ENCODE measurements around the gene SLC38A9.
"Not testable (repeated sequence)": the region's sequence is repeated elsewhere in the genome, so short reads cannot be mapped to it uniquely, and the experiment has no call there.

The SLC38A9 gene

DNA sequence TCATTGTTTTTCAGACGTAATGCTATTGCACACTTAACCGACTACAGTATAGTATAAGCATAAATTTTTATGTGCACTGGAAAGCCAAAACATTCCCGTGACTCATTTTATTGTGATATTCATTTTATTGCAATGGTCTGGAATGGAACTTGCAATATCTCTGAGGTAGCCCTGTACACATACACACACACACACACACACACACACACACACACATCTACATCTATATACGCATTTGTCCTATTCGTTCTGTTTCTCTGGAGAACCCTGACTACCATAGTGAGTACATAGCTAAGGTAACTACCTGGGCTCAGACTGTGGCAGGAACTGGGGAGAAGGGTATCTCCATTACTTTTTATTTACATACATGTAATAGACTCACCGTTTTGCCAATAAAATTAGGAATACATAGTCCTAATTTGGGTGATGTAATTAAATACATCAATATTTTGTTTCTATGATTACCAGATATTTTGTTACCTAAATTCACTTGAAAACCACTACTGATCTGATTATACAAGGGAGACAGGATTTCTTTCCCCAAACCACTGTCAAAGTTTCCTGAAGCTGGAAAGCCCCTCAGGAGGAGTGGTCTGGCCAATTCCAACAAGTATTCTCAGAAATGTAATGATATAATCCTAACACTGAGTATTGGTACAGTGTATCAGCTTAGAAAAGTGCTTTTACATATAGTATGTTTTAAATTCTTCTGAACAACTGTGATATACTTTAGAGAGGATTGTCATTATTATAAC is 103.4 kb downstream of the SLC38A9 start:
- no peak for DNase-seq

DNA sequence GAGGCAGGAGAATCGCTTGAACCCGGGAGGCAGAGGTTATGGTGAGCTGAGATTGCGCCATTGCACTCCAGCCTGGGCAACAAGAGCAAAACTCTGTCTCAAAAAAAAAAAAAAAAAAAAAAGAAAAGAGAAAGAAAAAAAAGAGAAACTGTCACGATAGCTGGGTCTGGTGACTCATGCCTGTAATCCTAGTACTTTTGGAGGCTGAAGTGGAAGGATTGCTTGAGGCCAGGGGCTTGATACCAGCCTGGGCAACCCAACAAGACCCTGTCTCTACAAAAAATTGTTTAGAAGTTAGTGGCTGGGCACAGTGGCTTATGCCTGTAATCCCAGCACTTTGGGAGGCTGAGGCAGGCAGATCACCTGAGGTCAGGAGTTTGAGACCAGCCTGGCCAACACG is 104.8 kb downstream of the SLC38A9 start:
- not testable (repeated sequence) for DNase-seq

DNA sequence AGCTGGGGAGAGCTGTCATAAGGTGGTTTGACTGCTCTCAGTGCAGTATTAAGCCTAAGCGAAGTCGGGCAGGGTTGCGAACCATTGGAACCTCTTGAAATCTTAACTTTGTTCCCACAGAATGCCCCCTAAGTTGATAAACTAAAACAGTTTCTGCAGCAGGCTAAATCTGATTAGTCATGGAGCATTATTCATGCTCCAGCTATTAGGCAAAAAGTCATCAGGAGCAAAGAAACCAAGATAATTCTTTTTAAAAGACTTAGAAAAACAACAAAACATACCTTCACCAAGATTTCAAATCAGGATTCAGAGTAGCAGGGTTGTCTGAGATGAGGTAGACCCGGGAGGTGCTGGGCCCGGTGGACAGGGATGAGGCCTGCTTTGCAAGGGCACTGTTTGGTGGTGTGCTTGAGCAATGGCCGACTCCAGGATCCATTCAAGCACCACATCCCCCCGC is 107.5 kb downstream of the SLC38A9 start:
- no peak for DNase-seq

DNA sequence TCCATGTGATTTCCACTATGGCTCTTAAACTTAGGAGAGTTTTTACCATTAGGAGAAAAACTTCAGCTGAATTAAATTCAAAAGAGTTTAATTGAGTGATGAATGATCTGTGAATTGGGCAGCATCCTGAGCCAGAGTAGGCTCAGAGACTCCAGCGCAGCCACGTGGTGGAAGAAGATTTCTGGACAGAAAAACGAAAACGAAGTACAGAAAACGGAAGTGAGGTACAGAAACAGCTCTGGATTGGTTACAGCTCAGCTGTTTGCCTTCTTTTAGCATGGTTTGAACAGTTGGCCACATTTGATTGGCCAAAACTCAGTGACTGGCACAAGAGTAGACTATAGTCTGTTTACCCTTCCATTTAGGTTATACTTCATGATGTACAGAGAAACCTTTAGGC is 108.2 kb downstream of the SLC38A9 start:
- no peak for DNase-seq

DNA sequence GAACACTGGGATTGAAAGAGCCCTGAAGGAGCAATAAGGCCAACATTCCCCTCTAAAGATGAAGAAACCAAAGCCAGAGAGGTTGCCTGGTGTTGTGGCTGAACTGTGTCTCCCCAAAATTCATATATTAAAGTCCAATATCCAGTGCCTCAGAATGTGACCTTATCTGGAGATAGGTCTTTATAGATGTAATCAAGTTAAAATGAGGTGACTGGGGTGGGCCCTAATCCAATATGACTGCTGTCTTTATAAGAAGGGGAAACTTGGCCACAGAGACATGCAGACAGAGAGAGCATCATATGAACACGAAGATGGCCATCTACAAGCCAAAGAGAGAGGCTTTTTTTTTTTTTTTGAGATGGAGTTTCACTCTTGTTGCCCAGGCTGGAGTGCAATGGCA is 110.5 kb downstream of the SLC38A9 start:
- DNase-seq, result no peak

DNA sequence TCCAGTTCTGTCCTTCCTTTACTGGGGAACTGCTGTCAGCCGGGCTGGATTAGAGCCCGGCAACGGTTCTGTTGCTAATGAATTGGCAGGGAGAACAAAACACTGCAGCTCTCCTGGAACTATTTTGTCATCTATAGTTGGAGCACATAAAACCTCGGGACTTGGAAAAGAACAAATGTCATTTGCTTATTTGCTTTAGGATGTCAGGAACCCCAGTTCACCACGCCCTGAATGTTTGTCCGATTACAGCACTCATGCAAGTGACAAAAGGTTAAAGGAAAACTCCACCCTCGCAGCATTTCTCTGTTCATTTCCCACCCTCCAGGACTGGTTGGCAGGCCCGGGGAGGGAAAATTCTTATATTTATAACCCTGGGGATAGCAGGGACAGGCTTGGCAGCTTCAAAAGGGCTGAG is 110.9 kb downstream of the SLC38A9 start:
- DNase-seq, result no peak

DNA sequence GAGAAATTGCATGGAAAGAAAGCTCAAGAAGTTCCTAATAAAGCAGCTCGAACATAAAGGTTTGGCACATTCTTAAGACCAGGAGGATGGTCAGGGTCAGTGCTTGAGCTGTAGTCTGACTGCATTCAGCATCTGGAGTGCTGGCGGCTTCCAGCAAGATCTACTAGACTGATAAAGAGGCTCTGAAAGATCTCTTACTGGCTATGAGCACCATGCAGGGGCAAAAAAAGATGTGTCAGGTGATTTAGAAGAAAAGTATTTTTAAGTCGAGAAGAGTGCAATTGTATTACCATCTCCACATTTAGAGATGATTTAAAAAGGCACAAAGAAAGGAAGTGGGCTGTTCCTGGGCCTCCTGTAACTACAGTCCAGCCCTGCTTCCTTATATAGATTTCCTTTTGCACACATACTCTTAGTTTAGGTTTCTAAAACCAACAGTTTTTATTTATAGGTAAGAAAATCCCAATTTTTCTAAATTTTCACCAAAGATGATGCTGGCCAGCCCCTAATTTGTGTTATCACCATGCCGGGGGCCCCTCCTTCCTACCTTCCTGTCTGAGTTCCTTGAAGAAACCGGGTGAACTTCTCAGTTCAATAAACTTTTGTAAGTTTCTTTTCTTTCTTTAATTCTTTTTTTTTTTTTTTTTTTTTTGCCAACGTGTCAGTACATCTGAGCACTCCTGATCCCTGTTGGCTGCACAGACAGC is 111.5 kb downstream of the SLC38A9 start:
- DNase-seq, result no peak

DNA sequence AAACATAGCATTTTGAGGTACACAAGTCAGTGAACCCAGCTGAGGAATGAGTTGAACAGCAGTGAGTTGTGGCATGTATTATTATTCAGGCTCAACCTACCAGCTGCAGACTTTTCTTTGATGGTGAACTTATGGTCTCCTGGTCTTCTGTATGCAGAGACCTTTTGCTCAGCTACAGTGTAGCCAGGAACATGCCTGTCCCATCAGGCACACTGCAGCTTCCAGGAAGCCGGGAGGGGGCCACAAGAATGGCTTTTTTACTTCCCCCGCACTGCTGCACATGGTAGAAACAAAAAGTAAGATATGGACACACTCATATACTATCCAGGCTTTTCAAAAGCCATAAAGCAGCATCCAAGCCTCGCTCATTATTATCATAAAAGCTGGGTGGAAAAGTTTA is 112.0 kb downstream of the SLC38A9 start:
- no peak for DNase-seq

DNA sequence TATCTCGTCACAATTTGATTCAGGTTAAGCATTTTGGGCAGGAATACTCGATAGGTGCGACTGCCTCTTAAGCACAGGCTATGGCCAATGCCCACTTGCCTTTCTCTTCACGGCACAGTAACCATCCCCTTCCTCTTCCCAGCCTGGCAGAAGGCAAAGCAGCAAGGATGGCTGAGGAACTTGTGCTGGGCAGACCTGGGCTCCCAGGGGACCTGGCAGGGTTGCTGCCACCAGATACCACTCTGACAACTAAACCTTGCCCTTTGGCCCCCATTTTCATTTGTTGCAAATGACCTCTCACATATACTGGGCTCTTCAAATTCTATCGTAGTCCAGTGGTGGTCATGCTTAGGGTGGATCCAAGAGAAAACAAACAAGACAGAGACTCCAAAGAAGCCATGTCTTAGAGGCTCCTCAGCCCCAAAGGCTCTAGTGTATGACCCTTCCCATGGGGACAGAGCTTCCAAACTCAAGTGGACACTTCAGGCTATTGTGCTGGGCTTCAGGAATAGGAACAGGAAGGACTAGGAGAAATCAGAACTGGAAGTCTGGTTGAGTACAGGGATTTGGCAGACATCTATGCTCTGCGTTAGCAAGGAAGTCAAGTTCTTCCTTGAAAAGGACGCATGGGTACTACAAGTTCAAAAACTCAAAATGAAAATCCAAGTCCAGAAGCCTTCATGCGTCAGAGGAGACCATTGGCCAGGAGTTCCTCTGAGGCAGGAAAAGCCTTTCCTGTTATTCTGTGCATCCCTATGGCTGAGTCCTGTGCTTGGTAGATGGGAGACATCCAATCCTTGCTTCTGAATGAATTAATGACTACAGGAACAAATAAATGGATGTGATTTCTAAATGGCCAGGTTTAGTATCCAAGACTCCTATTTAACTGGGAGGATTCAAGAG is 112.7 kb downstream of the SLC38A9 start:
- no peak for DNase-seq

DNA sequence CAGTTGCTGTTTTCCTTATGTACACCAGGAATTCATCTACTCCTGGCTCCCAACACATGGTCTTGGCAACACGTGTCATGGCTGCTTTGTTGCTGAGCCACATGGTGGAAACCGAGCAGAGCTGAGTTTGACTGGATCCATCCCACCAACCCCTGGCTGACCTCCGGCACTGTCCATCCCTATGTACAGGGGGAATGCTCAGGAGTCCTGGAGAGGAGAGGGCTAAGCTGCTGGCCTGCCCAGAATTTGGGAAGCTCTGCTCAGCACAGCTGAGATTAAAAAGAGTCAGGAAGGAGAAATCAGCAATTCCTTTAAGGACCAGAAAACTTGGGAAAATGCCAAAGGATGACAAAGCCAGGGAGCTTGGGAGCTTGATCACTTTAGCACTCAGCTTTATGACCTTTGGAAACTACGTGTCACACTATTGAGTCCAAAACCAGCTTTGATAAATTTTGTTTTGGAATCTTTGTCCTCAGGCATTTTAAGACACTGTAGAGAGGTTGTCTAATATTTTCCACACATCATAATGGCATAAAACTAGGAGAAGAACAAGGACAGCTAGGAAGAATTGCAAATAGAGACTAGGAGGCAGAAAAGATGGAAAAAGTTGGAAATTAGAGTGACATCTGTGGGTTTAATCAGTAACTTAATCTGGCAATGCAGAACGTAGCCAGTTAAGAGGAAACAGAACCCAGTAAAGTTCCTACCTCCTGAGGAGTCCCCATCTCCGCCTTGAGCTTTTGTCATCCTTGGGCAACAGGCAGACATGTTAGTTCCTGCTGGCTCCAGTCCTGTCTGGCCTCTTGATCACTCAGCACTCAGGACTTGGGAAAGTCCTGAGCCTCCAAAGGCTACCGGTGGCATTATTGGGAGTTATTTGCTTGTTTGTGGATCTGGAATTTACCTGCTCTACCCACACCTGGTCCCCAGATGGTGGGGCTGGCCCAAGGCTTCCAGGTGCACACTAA is 114.8 kb downstream of the SLC38A9 start:
- DNase-seq, result no peak

DNA sequence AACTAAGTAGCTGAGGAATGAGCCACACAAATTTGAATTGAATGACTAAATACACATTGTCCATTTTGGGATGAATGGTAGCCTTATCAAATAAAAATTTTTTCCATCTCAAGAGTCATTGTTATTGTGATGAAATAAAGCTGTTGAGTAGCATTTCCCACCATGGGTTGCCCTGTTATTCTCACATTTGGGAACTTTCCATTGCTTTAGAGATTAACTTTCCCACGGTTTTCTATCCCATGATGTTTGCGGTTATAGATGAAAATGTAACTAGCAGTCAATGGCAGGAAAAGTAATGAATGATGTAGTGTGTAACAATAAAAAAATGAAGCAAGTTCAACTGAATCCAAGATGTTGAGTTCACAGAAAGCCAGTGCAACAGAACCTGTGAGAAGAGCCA is 117.5 kb downstream of the SLC38A9 start:
- DNase-seq, result no peak

DNA sequence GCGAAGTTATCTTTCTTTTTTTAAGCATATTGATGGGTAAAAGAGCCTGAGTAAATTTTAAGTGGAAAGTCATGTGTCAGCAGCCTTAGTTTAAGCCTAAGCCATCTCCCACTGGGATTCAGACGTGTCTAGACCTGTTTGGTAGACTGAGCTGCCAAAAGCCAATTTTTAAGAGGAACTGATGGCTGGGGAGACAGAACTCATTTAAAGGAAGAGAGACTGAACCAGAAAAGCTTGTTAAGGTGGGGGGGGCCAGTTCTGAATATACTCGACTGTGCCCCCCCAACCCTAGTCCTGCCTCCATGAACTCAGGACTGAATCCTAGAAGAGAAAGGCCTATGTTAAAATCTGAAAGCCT is 119.0 kb downstream of the SLC38A9 start:
- no peak for DNase-seq

DNA sequence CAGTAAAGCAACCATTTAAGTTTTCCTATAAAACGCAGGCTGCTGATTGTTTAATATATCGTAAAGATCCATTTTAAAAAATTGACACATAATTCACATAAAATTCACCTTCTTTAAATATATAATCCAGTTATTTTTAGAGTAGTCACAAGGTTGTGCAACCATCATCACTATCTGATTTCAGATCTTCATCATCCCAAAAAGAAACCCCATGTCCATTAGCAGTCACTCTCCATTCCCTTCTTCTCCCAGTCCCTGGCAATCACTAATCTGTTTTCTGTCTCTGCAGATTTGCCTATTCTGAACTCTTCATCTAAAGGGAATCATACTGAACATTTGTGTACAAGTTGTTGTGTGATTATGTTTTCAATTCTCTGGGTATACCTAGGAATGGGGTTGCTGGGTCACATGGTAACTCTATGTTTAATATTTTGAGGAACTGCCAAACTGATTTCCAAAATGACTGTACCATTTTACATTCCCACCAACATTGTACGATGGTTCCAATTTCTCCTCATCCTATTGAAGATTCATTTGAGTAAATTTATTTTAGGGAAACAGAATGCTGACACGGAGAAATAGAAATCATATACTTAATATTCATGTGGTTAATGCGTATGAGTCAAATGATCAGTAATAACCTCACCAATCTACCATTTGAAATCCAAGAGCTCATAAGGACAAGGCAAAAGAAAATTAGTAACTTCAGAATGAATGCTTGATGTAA is 119.6 kb downstream of the SLC38A9 start:
- no peak for DNase-seq

DNA sequence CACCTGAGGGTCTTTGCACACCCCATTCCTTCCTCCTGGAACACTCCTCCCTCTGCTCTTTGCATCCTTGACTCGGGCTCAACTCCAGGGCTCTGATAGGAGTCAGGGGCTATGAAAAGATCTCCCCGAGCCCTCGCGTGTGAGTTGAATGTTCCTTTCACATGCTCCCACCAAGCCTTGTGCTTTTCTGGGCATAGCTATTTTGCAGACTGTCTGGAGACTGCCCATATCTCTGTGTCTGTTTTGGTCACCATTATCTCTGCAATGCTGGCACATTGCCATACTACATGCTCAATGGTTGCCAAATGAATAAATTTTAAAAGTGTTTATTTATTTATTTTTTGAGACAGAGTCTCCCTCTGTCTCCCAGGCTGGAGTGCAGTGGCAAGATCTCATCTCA is 120.4 kb downstream of the SLC38A9 start:
- DNase-seq, result no peak

DNA sequence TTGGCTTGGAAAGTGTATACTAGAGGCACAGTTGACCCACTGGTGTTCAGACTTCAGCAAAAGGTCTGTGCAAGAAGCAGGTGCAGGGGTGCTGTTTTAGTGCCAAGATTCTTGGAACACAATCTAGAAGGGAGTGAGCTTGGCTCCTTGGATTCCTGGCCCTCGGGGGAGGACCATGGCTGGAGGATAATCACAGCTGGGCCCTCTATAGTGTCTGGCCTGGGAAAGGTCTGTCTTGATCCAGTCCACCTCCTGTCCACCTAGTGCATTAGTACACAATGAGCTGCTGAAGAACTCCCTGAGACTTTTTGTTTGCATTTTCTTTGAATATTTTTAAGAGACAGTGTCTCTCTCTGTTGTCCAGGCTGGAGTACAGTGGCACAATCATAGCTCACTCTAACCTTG is 126.9 kb downstream of the SLC38A9 start:
- DNase-seq, result no peak

DNA sequence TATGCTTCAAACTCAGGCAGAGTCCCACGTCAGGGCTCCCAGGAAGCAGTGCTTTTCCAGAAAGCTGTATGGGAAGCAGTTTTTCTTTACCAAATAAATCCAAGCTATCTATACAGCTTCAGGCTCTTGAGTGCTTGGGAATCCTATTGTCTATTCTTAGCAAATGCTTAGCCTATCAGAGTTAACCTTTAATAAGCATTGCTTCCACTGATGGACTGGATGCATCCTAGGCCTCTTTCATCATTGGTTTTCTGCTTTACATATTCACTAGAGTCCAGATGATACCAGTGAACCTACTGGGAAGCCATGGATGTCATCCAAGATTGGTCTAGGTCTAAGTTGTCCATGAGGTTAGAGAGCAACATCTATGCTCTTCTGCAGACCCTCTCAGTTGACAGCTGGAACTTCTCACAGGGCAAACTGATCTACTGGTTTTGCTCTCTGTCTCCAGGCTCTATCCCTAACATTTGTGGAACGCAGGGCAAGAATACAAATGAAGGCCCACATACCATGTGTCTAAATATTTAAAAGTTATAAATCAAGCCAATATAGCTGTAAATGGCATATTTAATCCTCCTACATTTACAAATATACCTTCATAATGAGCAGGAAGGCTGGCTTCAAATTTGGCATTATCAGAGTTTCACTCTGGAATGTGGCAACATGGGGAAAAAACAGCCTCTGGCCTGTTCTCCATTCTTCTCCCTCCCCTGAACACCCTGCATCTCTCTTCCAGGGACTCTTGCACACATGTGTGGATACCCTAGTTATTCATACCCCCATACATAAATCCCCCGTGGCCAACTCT is 127.5 kb downstream of the SLC38A9 start:
- no peak for DNase-seq

DNA sequence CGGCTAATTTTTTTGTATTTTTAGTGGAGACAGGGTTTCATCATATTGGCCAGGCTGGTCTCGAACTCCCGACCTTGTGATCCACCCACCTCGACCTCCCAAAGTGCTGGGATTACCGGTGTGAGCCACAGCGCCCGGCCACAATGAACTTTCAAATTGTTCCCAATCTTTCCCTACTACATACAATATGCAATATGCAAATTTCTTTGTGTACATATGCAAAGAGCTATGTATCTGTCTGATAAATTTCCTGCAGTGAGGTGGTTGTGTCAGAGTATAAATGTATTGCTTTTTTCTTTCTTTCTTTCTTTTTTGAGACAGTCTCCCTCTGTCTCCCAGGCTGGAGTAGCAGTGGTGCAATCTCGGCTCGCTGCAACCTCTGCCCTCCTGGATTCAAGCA is 128.5 kb downstream of the SLC38A9 start:
- no peak for DNase-seq

DNA sequence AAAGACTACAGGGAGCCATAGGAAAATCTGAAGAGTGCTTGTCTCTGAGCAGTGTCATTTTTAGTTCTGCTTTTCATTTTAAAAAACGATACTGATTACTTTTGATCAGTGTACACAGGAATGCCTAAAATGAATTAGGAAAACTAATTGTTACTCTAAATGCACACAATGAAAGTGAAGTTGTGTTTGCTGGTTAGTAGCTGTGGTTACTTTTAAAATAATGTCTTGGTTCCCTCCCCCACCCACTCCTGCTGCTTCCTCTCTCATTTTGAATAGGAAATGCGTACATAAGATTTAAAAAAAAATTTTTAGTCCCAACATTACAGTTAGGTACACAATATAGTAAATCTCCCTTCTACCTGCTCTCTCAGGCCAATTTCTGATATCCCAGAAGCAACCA is 129.9 kb downstream of the SLC38A9 start:
- DNase-seq, result peak; percentile 3

DNA sequence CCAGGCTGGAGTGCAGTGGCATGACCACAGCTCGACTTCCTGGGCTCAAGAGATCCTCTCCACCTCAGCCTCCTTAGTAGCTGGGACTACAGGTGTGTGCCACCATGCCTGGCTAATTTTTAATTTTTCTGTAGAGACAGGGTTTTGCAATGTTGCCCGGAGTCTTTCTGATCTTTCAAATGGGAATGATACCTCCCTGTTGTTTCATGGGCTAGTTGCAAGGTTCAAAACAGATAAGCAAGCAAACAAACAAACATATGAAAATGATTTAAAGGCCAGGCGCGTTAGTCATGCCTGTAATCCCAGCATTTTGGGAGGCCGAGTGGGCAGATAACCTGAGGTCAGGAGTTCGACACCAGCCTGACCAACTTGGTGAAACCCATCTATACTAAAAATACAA is 132.1 kb downstream of the SLC38A9 start:
- no peak for DNase-seq

DNA sequence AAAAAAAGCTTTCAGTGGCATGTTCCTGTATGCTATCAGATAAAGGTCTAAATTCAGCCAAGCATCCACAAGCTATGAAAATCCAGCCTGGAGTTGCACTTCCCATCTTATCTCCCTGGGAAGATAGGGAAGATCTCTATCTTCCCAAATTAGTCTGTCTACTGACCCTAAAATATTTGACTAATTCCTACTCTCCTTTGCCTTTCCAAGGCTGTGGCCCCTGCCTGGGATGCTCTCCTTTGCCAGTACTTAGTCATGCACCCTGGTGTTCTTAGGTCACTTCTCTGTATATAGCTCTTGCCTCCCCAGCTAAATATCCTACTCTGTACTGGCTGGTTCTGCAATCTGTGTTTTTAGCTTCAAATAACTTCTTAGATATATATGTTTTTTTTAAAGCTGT is 133.4 kb downstream of the SLC38A9 start:
- no peak for DNase-seq
